ENCODE data around the gene PLK3. TPM values are rescaled to one million over a fixed set of nuclear protein-coding genes. Genes with fewer than 3 reads are reported as not detected.
A peak's percentile ranks its signal among the peaks of the same experiment; 100 is the strongest.

Gene PLK3
- total and polyA plus RNA-seq, 2 experiments from 2014 or later: 28.5 to 29.8 TPM

GRCh38 chr1:44806025-44806703, 6.0 kb downstream of the PLK3 start:
- no peak for TF ChIP-seq EZH2 (IDR thresholded peaks at IDR 0.05; ENCODE audit: insufficient read depth, poor library complexity, severe bottlenecking)
- TF ChIP-seq EZH2phosphoT487 (IDR thresholded peaks at IDR 0.05; ENCODE audit: insufficient read depth, low read depth): no peak
- H3K79me2 ChIP-seq (ENCODE audit: insufficient read depth): peaks cover 68% of the 10 kb centered on the region
- no peaks in the 10 kb centered on the region for H3K27me3 ChIP-seq (replicated peaks; ENCODE audit: insufficient read depth)
- H2AFZ ChIP-seq: no peak overlapping the region
- no peaks in the 10 kb centered on the region for H3K9me2 ChIP-seq (ENCODE audit: insufficient read depth)
- no peaks in the 10 kb centered on the region for H4K20me1 ChIP-seq (ENCODE audit: insufficient read depth)
- peak overlapping the region; percentile 100 for H3K27ac ChIP-seq
- H3K36me3 ChIP-seq (ENCODE audit: low read depth): peaks cover 16% of the 10 kb centered on the region; the same call in 1 of the 2 replicates
- in situ Hi-C loops (cut with MboI): no loop called here
- 84 to 87% methylated on average over 49 to 70 of the region's 70 CpGs for WGBS, 2 experiments (ENCODE audit: low coverage in 1 of 2, low lambda C conversion rate in 2 of 2, missing lambda C conversion rate in 2 of 2)
- H3K4me2 ChIP-seq (ENCODE audit: unreplicated experiment): peak overlapping the region; percentile 92
- H3F3A ChIP-seq (ENCODE audit: insufficient read depth): peaks cover 70% of the 10 kb centered on the region
- H3K4me1 ChIP-seq (ENCODE audit: insufficient read depth): peaks cover 65% of the 10 kb centered on the region
- H3K9ac ChIP-seq: peak overlapping the region; percentile 97
- no peak for DNase-seq
- peak overlapping the region; percentile 37 for H3K4me3 ChIP-seq
- no peaks in the 10 kb centered on the region for H3K9me3 ChIP-seq (ENCODE audit: low read depth)

- H3K79me2 ChIP-seq (ENCODE audit: insufficient read depth): peaks cover 62% of the 10 kb centered on the region
- H3K4me1 ChIP-seq (ENCODE audit: insufficient read depth): peaks cover 72% of the 10 kb centered on the region
- WGBS, 2 experiments (ENCODE audit: low coverage in 1 of 2, low lambda C conversion rate in 2 of 2, missing lambda C conversion rate in 2 of 2): 19 to 22% methylated on average over 7 of the region's 7 CpGs
- no peaks in the 10 kb centered on the region for H3K9me3 ChIP-seq (ENCODE audit: low read depth)
- no peaks in the 10 kb centered on the region for H3K27me3 ChIP-seq (replicated peaks; ENCODE audit: insufficient read depth)
- in situ Hi-C loops (cut with MboI): no loop called here
- H3K36me3 ChIP-seq (ENCODE audit: low read depth): peaks cover 16% of the 10 kb centered on the region; the same call in 1 of the 2 replicates
- H4K20me1 ChIP-seq (ENCODE audit: insufficient read depth): no peaks in the 10 kb centered on the region
- peak within 1 kb of the TSS; percentile 72 for H3K4me3 ChIP-seq
- no peak within 1 kb of the TSS for H2AFZ ChIP-seq
- peak within 1 kb of the TSS; percentile 97 for H3K9ac ChIP-seq
- H3F3A ChIP-seq (ENCODE audit: insufficient read depth): peaks cover 76% of the 10 kb centered on the region
- H3K4me2 ChIP-seq (ENCODE audit: unreplicated experiment): peak within 1 kb of the TSS; percentile 92
- no peak for DNase-seq
- no peaks in the 10 kb centered on the region for H3K9me2 ChIP-seq (ENCODE audit: insufficient read depth)
- peak within 1 kb of the TSS; percentile 100 for H3K27ac ChIP-seq
- no peak for TF ChIP-seq EZH2 (IDR thresholded peaks at IDR 0.05; ENCODE audit: insufficient read depth, poor library complexity, severe bottlenecking)
- no peak for TF ChIP-seq EZH2phosphoT487 (IDR thresholded peaks at IDR 0.05; ENCODE audit: insufficient read depth, low read depth)
These were observed 6.7 kb downstream of the PLK3 start, which contains the start of gene DYNLT4 for GRCh38 chr1:44806704-44807363. DYNLT4 (minus strand) TSS chr1:44807351; CDS start chr1:44806668, 683 bp downstream.

- Histone ChIP-seq H3K9ac (peak overlapping the region; percentile 97), H3K79me2 (ENCODE audit: insufficient read depth) (peaks cover 59% of the 10 kb centered on the region), H3K4me1 (ENCODE audit: insufficient read depth) (peaks cover 70% of the 10 kb centered on the region), H3K4me2 (ENCODE audit: unreplicated experiment) (peak overlapping the region; percentile 92), H3K36me3 (ENCODE audit: low read depth) (peaks cover 16% of the 10 kb centered on the region; the same call in 1 of the 2 replicates), H2AFZ (no peak overlapping the region), H3K27ac (peak overlapping the region; percentile 100), H3K9me2 (ENCODE audit: insufficient read depth) (no peaks in the 10 kb centered on the region), H3K9me3 (ENCODE audit: low read depth) (no peaks in the 10 kb centered on the region), H3K4me3 (peak overlapping the region; percentile 72), H4K20me1 (ENCODE audit: insufficient read depth) (no peaks in the 10 kb centered on the region), H3K27me3 (replicated peaks; ENCODE audit: insufficient read depth) (no peaks in the 10 kb centered on the region), H3F3A (ENCODE audit: insufficient read depth) (peaks cover 75% of the 10 kb centered on the region)
- WGBS, 2 experiments (ENCODE audit: low coverage in 1 of 2, low lambda C conversion rate in 2 of 2, missing lambda C conversion rate in 2 of 2): 0 to 1% methylated on average over 16 of the region's 16 CpGs
- TF ChIP-seq EZH2phosphoT487 (IDR thresholded peaks at IDR 0.05; ENCODE audit: insufficient read depth, low read depth): no peak
- no peak for TF ChIP-seq EZH2 (IDR thresholded peaks at IDR 0.05; ENCODE audit: insufficient read depth, poor library complexity, severe bottlenecking)
- in situ Hi-C loops (cut with MboI): no loop called here
- DNase-seq: peak; percentile 100
These were observed 7.3 kb downstream of the PLK3 start for GRCh38 chr1:44807364-44808062.
